Stimulated activated CD4-positive, alpha-beta T cell treated with anti-CD3 and anti-CD28 coated beads, Interleukin-4, amount 100 ng/mL, for 1 hour (primary cell): ENCODE results near the gene TMEM39A.

Experiments
- DNase-seq: peaks from one replicate; pipeline ENCODE4 v3.0.0-alpha.2; 2020

The TMEM39A gene

GRCh38 chr3:119463171-119464169 lies at the start of gene TMEM39A:
Gene TMEM39A (minus strand): TSS chr3:119463615. CDS start chr3:119462074, 1,541 bp downstream.
- peak; percentile 99 for DNase-seq

GRCh38 chr3:119510690-119511089 lies 47.3 kb upstream of the TMEM39A start:
- DNase-seq: no peak

GRCh38 chr3:119508172-119508845 lies 44.9 kb upstream of the TMEM39A start:
- no peak for DNase-seq

GRCh38 chr3:119507404-119507803 lies 44.0 kb upstream of the TMEM39A start:
- DNase-seq: no peak

GRCh38 chr3:119506631-119507030 lies 43.2 kb upstream of the TMEM39A start:
- no peak for DNase-seq

- DNase-seq: no peak
Observed at GRCh38 chr3:119500901-119501300, 37.5 kb upstream of the TMEM39A start.

GRCh38 chr3:119500265-119500664 lies 36.9 kb upstream of the TMEM39A start:
- DNase-seq: no peak

- peak; percentile 98 for DNase-seq
Observed at GRCh38 chr3:119498186-119499011, 35.0 kb upstream of the TMEM39A start, which contains the start of gene TIMMDC1. Gene TIMMDC1 (plus strand): TSS chr3:119498547. CDS start chr3:119498734, 187 bp downstream.

GRCh38 chr3:119497820-119498185 lies 34.4 kb upstream of the TMEM39A start:
- no peak for DNase-seq

- DNase-seq: no peak
Observed at GRCh38 chr3:119494597-119494996, 31.2 kb upstream of the TMEM39A start.

GRCh38 chr3:119492810-119493209 lies 29.4 kb upstream of the TMEM39A start:
- DNase-seq: no peak

- no peak for DNase-seq
Observed at GRCh38 chr3:119492128-119492527, 28.7 kb upstream of the TMEM39A start.

GRCh38 chr3:119490153-119490552 lies 26.7 kb upstream of the TMEM39A start:
- DNase-seq: no peak

- DNase-seq: no peak
Observed at GRCh38 chr3:119485563-119485962, 22.1 kb upstream of the TMEM39A start.

GRCh38 chr3:119483101-119483500 lies 19.7 kb upstream of the TMEM39A start:
- no peak for DNase-seq

GRCh38 chr3:119481079-119481478 lies 17.7 kb upstream of the TMEM39A start:
- DNase-seq: no peak

GRCh38 chr3:119470866-119471265 lies 7.5 kb upstream of the TMEM39A start:
- DNase-seq: no peak

- DNase-seq: no peak
Observed at GRCh38 chr3:119469418-119470189, 6.2 kb upstream of the TMEM39A start.

GRCh38 chr3:119468041-119468440 lies 4.6 kb upstream of the TMEM39A start:
- DNase-seq: no peak

GRCh38 chr3:119457246-119457645 lies 6.2 kb downstream of the TMEM39A start:
- no peak for DNase-seq

- no peak for DNase-seq
Observed at GRCh38 chr3:119456469-119456868, 6.9 kb downstream of the TMEM39A start.

GRCh38 chr3:119453822-119454221 lies 9.6 kb downstream of the TMEM39A start:
- no peak for DNase-seq
